NCI-H2171 treated with DMSO at 0.1 percent for 48 hours (cell line): ENCODE results near the gene PRKAG2.

Source experiments
- DNase-seq: peaks from one replicate; lab custom pipeline; 2025; lab: John Stamatoyannopoulos, UW

PRKAG2 gene

GRCh38 chr7:151709141-151710038 lies 167.5 kb downstream of the PRKAG2 start:
- no peak for DNase-seq

GRCh38 chr7:151708610-151709009 lies 168.3 kb downstream of the PRKAG2 start:
- no peak for DNase-seq

- DNase-seq: no peak
Measured at GRCh38 chr7:151707757-151708156, 169.2 kb downstream of the PRKAG2 start.

GRCh38 chr7:151707105-151707469 lies 169.8 kb downstream of the PRKAG2 start:
- DNase-seq: no peak

GRCh38 chr7:151706277-151707104 lies 170.4 kb downstream of the PRKAG2 start:
- no peak for DNase-seq

- no peak for DNase-seq
Measured at GRCh38 chr7:151705636-151706276, 171.2 kb downstream of the PRKAG2 start.

- peak; percentile 23 for DNase-seq
Measured at GRCh38 chr7:151704960-151705635, 171.8 kb downstream of the PRKAG2 start.

- DNase-seq: no peak
Measured at GRCh38 chr7:151704299-151704959, 172.5 kb downstream of the PRKAG2 start.

GRCh38 chr7:151702961-151703360 lies 174.0 kb downstream of the PRKAG2 start:
- DNase-seq: no peak

- DNase-seq: no peak
Measured at GRCh38 chr7:151700586-151701165, 176.2 kb downstream of the PRKAG2 start.

GRCh38 chr7:151699928-151700319 lies 177.0 kb downstream of the PRKAG2 start:
- DNase-seq: no peak

- no peak for DNase-seq
Measured at GRCh38 chr7:151699147-151699927, 177.6 kb downstream of the PRKAG2 start.

- no peak for DNase-seq
Measured at GRCh38 chr7:151697942-151698341, 179.0 kb downstream of the PRKAG2 start.

- DNase-seq: no peak
Measured at GRCh38 chr7:151697515-151697895, 179.4 kb downstream of the PRKAG2 start.

GRCh38 chr7:151696721-151697514 lies 180.0 kb downstream of the PRKAG2 start:
- DNase-seq: peak; percentile 82

GRCh38 chr7:151695951-151696541 lies 180.9 kb downstream of the PRKAG2 start:
- DNase-seq: peak; percentile 38

- DNase-seq: no peak
Measured at GRCh38 chr7:151694828-151695580, 181.9 kb downstream of the PRKAG2 start.

- no peak for DNase-seq
Measured at GRCh38 chr7:151694441-151694827, 182.5 kb downstream of the PRKAG2 start.
